Measurements from ENCODE around the gene NT5C2.
A peak's percentile ranks its signal among the peaks of the same experiment; 100 is the strongest.
"Not testable (repeated sequence)": the region's sequence is repeated elsewhere in the genome, so short reads cannot be mapped to it uniquely, and the experiment has no call there.

NT5C2 gene

GRCh38 chr10:103145046-103145445 is 48.0 kb downstream of the NT5C2 start:
- no peak for DNase-seq (ENCODE audit: low read depth)
- no peak overlapping the region for H3K4me3 ChIP-seq (ENCODE audit: low read length)

DNA sequence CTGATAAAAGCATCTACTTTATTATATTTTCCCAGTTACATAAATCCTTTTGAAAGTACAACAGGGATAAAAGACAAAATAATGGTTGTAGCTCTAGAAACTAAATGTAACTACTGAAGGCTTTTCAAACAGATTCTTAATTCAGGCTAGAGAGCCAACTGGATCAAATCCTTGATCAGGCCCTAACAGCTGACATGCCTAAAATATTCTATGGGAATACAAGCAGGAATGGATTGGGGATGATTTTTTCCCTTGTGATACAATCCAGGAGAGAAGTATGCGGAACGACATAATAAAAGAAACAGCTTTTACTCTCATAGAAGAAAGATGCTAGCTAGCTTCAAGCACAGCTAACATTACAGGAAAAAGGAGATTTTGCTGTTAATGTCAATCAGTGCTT is 49.0 kb downstream of the NT5C2 start:
- no peak overlapping the region for H3K4me3 ChIP-seq (ENCODE audit: low read length)
- TF ChIP-seq CTCF (IDR thresholded peaks at IDR 0.05; ENCODE audit: insufficient read depth, low read depth, low read length, missing control alignments) = no peak
- no peak for DNase-seq (ENCODE audit: low read depth)

More at GRCh38 chr10:103145046-103145445, 48.0 kb downstream of the NT5C2 start:
- no peak for TF ChIP-seq CTCF (IDR thresholded peaks at IDR 0.05; ENCODE audit: insufficient read depth, low read depth, low read length, missing control alignments)

GRCh38 chr10:103143641-103144040 is 49.4 kb downstream of the NT5C2 start:
- H3K4me3 ChIP-seq (ENCODE audit: low read length); DNase-seq (ENCODE audit: low read depth): not testable (repeated sequence)

DNA sequence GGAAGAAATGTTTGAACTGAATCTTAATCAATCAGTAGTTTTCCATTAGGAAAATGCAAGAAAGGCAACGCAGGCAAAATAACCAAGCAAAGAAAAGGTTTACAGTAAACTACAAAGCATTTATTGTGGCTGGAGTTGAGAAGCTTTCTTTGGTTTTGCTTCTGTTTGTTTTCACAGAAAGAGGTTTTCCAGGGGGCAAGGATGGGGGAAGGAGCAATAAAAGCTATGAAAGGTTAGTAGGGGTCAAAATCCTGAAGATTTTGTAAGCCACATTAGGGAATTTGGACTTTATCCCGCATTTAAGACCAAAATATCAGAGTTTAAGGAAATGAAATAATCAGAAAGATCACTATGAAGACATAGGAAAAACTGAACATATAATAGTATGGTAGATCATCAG is 51.1 kb downstream of the NT5C2 start:
- H3K4me3 ChIP-seq (ENCODE audit: low read length) = no peak overlapping the region
- TF ChIP-seq CTCF (IDR thresholded peaks at IDR 0.05; ENCODE audit: insufficient read depth, low read depth, low read length, missing control alignments) = no peak
- DNase-seq (ENCODE audit: low read depth) = no peak

DNA sequence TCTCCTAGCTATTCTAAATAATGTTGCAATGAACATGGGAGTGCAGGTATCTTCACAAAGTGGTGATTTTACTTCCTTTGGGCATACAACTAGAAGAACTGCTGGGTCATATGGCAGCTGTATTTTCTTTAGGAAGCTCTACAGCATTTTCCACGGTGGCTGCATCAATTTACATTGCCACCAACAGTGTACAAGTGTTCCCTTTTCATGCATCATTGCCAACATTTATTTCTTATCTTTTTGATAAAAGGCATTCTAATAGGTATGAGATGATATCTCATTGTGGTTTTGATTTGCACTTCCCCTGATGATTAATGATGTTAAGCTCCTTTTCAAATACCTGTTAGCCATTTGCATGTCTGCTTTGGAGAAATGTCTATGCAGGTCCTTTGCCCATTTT is 52.6 kb downstream of the NT5C2 start:
- DNase-seq (ENCODE audit: low read depth) = no peak
- no peak for TF ChIP-seq CTCF (IDR thresholded peaks at IDR 0.05; ENCODE audit: insufficient read depth, low read depth, low read length, missing control alignments)
- no peak overlapping the region for H3K4me3 ChIP-seq (ENCODE audit: low read length)

DNA sequence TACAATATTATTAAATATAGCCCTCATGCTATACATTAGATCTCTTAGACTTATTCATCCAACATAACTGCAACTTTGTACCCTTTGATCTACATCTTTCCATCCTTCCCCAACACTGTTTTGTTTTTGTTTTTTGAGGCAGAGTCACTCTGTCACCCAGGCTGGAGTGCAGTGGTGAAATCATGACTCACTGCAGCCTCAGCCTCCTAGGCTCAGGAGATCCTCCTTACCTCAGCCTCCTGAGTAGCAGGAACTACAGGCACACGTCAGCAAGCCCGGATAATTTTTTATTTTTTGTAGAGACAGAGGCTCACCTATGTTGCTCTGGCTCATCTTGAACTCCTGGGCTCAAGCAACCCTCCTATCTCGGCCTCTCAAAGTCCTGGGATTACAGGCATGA is 53.3 kb downstream of the NT5C2 start:
- no peak overlapping the region for H3K4me3 ChIP-seq (ENCODE audit: low read length)
- TF ChIP-seq CTCF (IDR thresholded peaks at IDR 0.05; ENCODE audit: insufficient read depth, low read depth, low read length, missing control alignments) = no peak
- DNase-seq (ENCODE audit: low read depth) = peak; percentile 20

GRCh38 chr10:103135168-103135567 is 57.9 kb downstream of the NT5C2 start:
- peak; percentile 11 for DNase-seq (ENCODE audit: low read depth)

DNA sequence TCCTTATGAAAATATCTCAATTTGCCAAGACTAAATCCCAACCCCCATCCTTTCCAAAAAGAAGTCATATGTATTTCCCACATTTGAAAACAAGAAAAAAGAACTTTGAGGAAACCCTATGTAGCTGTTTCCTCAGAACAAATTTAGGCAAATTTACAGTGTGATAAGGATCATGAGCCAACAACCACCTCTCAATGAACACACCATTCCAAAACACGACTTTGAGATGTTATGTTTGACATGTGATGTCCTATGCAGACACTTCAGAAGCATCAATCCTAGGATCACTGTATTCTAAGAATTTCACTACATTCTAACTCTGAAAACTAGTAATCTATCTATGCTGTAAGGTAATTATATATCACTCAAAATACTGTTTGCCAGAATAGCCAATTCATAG is 62.2 kb downstream of the NT5C2 start:
- H3K4me3 ChIP-seq (ENCODE audit: low read length) = no peak overlapping the region
- no peak for DNase-seq (ENCODE audit: low read depth)
- TF ChIP-seq CTCF (IDR thresholded peaks at IDR 0.05; ENCODE audit: insufficient read depth, low read depth, low read length, missing control alignments) = no peak

More at GRCh38 chr10:103135168-103135567, 57.9 kb downstream of the NT5C2 start:
- not testable (repeated sequence) for H3K4me3 ChIP-seq (ENCODE audit: low read length)

- H3K4me3 ChIP-seq (ENCODE audit: low read length); DNase-seq (ENCODE audit: low read depth): not testable (repeated sequence)
These were observed 62.9 kb downstream of the NT5C2 start for GRCh38 chr10:103130180-103130579.
